Measurements from ENCODE around the gene FAM236A.
"Not testable (repeated sequence)": the region's sequence is repeated elsewhere in the genome, so short reads cannot be mapped to it uniquely, and the experiment has no call there.

Gene FAM236A

DNA sequence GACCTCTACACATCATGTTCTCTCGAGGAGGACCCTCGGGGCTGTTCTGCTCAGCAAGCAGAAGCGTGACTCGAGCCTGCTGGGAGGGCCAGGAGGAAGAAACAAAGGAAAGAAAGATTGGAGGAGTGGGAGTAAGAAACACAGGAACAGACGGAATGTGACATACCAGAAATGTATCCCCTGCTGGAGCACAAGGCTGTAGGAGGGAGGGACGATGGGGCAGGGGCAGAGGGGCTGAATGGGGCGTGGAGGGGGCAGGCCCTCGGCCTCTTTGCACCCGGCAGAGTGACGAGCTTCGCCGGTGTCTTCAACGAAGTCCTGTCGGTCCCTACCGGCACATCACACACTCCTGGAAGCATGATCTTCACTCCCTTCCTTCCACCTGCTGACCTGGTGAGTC is at the start of gene FAM236A:
Gene FAM236A (plus strand): TSS at position 301 of the 400 bp plus-strand sequence. CDS start 57 bp downstream, at position 358.
- not testable (repeated sequence) for DNase-seq (ENCODE audit: low spot score); FAIRE-seq

DNA sequence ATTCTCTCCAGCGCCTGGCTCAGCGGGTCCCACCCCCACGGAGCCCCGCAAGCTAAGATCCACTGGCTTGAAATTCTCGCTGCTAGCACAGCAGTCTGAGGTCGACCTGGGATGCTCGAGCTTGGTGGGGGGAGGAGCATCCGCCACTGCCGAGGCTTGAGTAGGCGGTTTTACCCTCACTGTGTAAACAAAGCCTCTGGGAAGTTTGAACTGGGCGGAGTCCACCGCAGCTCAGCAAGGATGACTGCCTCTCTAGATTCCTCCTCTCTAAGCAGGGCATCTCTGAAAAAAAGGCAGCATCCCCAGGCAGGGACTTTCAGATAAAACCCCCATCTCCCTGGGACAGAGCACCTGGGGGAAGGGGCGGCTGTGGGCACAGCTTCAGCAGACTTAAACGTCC is 48.3 kb upstream of the FAM236A start:
- FAIRE-seq; DNase-seq (ENCODE audit: low spot score): not testable (repeated sequence)

- not testable (repeated sequence) for FAIRE-seq; DNase-seq (ENCODE audit: low spot score)
Observed at GRCh38 chrX:72912315-72912714, 25.7 kb upstream of the FAM236A start, which contains the start of gene FAM236C. Gene FAM236C, plus strand, starts transcription at chrX:72912615. Its CDS starts 100 bp downstream, at chrX:72912715.

DNA sequence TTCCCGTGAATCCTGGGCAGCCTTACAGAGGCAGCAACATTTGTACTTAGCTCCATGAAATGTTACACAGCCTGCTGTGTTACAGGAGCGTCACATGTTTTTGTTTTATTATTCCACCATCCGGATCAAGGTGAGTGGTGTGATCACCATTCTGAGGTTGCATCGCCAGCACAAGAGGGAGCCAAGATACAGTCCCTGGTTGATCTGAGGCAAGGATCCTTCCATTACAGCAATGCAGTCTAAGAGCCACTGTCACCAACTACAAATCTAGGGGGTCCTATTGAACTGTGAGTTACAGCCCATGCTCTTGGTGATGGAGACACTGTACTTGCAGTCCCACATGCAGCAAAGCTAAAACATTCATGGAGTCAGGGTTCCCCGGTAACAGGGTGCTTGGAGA is 21.9 kb upstream of the FAM236A start:
- FAIRE-seq; DNase-seq (ENCODE audit: low spot score): not testable (repeated sequence)

DNA sequence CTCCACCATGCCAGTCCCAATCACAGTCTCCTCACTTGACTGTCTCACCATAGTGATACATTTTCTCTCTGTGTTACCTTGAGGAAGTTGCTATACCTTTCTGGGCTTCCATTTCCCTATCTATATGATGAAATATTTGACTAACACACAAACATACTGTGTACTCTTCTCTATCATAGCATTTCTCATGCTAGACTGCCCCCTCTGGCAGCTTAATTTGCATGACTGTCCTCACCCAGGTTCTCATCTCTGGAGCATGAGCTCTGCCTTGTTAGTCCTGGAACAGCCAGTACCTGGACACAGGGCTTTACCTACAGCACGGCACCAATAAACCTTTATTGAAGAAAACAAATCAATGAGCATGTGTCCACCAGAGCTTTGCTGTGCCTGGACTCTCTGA is 5.7 kb upstream of the FAM236A start:
- not testable (repeated sequence) for DNase-seq (ENCODE audit: low spot score); FAIRE-seq

- FAIRE-seq = peak; percentile 89
- not testable (repeated sequence) for DNase-seq (ENCODE audit: low spot score)
Observed at GRCh38 chrX:72936455-72936854, 1.6 kb upstream of the FAM236A start.

DNA sequence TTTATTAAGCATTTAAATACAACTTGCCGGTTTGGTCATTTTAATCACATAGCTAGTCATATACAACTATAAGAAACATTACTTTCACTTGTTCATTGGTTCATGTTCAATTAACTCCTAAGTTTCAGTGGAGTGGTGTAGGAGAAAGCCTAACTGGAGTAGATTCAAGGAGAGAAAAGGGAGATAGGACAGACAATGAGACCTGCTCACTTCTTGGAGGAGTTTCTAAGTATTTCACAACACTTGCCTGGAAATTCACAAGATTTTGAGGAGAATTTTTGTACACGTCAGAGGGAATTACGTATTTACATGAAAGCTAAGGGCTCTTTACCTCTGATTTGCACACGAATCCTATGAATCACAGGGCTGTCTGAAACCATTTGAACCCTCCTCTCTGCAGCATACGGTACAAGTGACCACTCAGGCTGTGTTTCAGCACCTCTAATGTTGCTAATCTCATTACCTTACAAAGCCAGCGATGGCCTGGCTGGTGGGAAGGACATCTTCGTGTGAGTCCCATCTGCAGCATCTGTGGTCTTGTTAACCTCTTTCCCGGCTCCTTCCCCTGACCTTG is 1.0 kb upstream of the FAM236A start:
- not testable (repeated sequence) for FAIRE-seq; DNase-seq (ENCODE audit: low spot score)

GRCh38 chrX:72942272-72942671 is 4.3 kb downstream of the FAM236A start:
- not testable (repeated sequence) for FAIRE-seq; DNase-seq (ENCODE audit: low spot score)

GRCh38 chrX:72943035-72943818 is 5.2 kb downstream of the FAM236A start:
- not testable (repeated sequence) for FAIRE-seq; DNase-seq (ENCODE audit: low spot score)

DNA sequence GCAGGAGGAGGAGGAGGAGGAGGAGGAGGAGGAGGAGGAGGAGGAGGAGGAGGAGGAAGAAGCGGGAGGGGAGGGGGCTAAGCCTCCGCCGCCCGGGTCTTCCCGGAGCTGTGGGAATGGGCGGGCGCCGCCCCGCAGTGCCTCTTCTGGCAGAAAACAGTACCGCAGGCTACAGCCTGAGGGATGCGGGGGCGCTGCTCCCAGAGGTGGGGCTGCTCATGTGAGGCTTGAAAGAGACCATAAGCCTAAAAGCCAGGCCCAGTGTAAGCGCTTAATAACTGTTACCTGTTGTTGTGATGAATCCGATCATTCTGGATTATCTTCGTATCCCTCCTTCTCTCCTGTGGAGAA is 5.8 kb downstream of the FAM236A start, which contains the start of gene DMRTC1:
Gene DMRTC1 (minus strand): TSS at position 19 of the 351 bp plus-strand sequence. CDS start 68,143 bp downstream, outside the sequence.
- not testable (repeated sequence) for FAIRE-seq; DNase-seq (ENCODE audit: low spot score)

DNA sequence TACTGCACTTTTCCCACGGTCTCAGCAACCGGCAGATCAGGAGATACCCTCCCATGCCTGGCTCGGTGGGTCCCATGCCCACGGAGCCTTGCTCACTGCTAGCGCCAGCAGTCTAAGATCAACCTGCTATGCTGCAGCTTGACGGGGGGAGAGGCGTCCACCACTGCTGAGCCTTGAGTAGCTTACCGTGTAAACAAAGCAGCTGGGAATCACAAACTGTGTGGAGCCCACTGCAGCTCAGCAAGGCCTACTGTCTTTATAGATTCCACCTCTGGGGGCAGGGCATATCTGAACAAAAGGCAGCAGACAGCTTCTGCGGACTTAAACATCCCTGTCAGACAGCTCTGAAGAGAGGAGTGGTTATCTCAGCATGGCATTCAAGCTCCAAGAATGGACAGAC is 22.0 kb downstream of the FAM236A start:
- not testable (repeated sequence) for FAIRE-seq; DNase-seq (ENCODE audit: low spot score)

- not testable (repeated sequence) for FAIRE-seq; DNase-seq (ENCODE audit: low spot score)
Observed at GRCh38 chrX:72971859-72972258, 33.9 kb downstream of the FAM236A start.

DNA sequence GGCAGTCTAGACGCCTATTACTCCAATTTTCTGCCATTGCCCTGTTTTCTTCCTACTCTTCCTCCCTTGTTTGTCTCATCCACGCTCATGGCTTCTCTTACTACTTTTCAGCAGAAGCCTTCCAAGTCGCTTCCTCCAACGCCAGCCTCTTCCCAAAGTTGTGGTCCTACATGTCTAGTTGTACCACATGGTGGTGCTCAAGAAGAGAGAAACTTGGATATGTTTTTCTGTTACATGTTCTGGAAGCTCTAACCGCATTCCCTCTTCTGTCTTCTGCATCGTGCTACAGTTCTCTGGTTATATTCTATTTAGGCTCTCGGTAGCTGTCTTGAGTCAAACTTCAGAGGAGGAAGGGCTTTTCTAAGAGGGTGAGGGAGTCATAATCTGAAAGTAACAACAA is 36.9 kb downstream of the FAM236A start:
- not testable (repeated sequence) for FAIRE-seq

DNA sequence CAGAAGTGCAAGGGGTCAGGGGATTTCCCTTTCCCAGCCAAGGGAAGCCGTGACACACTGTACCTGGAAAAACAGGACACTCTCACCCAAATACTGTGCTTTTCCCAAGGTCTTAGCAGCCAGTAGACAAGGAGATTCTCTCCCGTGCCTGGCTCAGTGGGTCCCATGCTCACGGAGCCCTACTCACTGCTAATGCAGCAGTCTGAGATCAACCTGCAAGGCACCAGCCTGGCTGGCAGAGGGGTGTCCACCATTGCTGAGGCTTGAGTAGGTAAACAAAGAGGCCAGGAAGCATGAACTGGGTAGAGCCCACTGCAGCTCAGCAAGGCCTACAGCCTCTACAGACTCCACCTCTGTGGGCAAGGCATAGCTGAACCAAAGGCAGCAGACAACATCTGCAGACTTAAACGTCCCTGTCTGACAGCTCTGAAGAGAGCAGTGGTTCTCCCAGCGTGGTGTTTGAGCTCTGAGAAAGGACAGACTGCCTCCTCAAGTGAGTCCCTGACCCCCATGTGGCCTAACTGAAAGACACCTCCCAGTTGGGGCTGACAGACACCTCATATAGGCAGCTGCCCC is 43.0 kb downstream of the FAM236A start:
- not testable (repeated sequence) for DNase-seq (ENCODE audit: low spot score); FAIRE-seq

More for the DNA sequence above, 36.9 kb downstream of the FAM236A start:
- not testable (repeated sequence) for DNase-seq (ENCODE audit: low spot score)

Measured in RCC 7860 (cell line).